Globus pallidus (tissue), 1 donor: ENCODE measurements around the gene MAP3K3.

Experiments used
- DNase-seq: peaks from one replicate; pipeline ENCODE4 v3.0.0-alpha.2; 2015; ENCODE audit warnings: low spot score

Gene MAP3K3

DNA sequence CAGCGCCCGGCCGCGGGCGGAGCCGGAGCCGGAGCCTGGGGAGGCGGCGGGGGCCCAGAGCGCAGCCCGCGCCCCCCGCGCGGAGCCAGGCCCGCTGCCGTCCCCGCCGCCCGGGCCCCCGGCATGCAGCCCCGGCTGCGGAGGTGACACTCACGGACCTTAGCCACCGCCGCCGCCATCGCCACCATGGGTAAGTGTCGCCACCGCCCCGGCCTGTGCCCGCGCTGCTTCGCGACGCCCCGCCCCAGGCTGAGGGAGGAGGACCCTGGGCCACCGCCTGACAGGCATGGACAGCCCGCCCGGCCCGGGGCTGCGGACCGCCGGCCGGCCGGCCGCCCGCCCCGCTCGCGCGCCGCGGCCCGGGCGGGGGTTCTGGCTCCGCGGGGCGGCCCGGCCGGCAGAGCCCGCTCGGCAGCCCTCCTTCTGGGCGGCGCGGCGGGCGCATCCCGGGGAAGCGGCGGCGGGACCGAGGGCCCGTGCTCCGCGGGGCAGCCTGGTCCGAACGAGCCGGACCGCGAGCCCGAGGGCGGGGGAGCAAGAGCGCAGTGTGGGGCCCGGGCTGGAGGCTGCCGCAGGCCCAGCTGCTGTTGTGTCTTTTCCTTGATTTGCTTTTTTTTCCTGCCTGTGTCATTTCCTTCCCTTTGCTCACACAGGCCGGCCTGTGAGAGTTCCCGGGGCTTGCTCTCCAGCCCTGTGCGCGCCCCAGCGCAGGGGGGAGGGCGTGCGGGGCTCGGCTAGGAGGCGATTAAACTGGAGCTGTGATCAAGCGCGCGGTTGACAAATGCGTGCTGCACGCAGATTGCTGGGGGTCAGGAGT, 565 bp downstream of the MAP3K3 start:
- DNase-seq: peak; percentile 66

DNA sequence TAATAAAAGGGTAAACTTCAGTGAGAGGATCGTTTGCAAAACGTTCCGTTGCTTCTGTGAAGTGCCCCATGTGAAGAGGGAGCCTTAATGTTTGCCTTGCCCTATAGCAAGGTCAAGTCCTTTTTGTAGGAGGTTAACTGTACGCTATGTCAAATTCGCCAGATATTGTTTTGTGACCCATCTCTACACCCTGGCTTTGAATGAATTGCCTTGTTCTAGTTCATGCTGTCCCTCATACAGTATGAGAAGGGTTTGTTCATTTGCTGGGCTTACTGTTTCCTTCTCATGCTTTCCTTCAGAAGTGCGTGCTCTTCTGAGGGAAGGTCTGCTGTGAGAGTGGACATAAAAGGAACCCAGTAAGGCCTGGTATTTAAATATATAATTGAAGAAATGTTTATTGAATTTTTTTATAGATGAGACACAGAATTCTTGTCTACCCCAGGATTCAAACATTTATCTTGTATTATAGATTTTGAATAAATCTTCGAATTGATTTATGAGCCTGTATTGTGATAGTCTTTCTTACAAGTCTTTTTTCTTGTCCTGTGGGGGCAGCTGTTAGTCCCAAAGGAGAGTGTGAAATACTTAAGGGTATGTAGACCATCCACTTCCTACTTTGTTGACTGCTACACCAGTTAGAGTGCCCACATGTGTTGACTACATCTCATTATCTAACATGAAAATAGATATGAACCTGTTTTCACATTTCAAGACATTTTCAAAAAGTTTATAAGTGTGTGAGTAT, 1.7 kb downstream of the MAP3K3 start:
- no peak for DNase-seq

DNA sequence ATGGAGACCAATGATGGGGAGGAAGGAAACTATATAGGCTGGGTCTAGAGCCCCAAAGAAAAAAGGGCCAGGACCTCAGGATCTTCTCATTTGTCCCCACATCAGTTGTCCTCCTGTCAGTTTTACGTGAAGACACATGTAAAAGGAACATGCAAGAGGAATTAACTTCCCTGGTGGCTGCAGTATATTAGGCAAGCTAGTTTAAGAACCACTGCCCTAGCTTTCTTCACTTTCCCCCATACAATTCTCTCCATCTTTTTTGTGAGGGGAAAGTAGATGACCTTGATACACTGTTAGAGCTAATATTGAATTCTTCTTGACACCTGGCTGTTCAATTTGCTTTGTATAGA, 2.3 kb downstream of the MAP3K3 start:
- no peak for DNase-seq

DNA sequence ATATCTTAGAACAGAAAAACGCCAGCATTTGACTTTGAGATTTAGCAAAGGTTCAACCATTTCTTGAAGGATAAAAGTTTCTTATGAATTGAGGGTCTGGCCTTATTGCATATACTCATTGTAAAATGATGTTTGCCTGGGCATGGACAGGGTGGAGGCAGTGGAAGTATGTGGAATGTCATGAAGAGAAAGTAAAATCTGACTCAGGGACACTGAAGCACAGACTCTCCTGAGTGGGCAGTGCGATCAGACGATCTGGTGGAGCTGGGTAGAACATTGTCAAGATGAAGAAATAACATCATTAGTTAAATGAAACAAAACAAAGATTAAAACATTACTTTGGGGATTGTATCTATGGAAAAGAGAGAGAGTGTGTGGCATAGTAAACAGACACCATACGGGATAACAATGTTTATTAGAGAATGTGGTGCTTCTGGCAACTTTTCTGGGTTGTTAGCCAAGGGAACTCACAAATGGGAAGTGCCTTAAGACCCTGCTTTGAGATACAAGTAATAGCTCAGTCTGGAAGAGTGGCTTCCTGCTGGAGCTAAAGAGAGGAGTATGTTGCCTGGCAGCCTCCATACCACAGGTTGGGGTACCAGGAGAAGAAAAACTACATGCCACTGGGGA, 4.4 kb downstream of the MAP3K3 start:
- no peak for DNase-seq

DNA sequence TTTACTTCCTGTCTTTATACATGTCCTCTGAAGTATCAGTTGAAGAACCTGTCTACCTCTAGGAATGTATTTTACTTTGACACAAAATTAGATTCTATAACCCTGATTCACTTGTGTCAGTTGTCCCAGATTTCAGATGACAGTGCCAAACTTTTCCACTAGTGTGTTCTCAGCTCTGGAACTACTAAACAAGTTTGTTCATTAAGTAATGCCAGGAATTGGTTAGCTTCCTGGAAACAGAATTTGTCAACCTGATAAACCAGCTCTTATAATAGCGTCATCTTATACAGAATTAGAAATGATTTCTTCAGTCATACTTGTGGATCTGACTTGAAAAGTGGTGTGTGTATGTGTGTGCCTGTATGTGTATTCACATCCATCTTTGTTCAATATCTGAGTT, 7.4 kb downstream of the MAP3K3 start:
- no peak for DNase-seq

DNA sequence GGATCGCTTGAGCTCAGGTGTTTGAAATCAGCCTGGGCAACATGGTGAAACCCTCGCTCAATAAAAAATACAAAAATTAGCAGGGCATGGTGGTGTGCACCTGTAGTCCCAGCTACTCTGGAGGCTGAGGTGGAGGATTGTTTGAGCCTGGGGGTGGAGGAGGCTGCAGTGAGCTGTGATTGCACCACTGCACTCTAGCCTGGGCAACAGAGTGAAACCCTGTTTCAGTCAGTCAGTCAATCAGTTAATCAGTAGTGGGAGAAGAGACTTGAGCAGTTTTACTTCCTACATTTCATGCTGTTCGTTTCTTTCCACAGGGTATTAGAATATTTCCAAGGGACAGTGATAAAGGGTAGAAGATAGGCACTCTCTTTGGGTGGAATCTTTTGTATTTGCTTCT, 8.8 kb downstream of the MAP3K3 start:
- no peak for DNase-seq

DNA sequence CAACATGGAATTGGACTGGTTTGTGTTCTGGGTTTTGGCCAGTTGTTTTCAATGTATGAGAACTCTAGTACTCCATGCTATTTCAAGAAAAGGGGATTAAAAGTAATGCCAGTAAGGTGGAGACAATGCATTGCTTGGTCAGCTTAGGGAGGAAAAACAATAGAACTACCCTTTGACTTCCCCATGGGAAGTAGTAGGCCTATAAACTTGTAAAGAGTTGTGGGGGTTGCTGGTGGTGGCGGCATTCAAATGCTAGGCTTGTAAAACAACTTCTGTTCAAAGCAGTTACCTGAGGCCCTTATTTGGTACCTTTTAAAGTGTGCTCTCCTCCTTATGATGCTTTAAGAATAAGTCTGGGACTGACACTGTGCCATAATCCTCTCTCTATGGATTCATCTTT, 9.4 kb downstream of the MAP3K3 start:
- DNase-seq: no peak

DNA sequence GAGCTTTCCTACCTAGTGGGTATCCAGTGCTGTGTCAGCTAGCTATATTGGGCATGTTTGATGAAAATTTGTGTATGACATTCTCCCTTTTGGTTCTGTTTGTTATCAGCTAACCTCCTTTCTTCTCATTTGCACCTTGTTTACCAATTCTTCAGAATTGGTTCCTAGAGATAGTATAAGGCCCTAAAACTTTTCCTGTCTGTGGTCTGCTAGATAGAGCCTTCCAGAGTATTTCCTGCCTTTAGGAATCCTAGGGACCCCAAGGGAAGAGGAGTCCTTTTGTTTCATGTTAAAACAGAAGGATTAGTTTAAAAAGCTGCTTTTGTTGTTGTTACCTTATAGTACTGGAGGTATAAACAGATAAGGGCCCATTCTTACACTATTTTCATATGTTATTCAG, 11.5 kb downstream of the MAP3K3 start:
- no peak for DNase-seq

DNA sequence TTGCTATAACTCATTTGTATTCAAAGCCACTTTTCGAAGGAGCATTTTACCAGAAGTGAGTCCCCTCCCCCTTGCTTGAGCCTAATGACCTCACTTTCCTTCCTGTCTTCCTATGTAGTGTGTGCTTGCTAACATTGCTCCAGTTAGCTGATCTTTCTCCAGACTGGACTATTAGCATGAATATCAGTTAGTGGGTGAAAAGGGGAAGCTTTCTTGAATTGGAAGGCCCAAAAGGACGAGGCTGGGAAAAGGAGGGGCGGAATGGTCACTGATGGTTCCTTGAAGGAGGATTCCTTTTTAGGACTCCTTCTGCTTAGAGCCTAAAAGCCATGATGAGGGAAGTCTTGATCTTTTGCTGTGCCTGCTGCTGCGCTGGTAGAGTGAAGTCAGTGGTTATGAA, 11.9 kb downstream of the MAP3K3 start:
- DNase-seq: no peak

DNA sequence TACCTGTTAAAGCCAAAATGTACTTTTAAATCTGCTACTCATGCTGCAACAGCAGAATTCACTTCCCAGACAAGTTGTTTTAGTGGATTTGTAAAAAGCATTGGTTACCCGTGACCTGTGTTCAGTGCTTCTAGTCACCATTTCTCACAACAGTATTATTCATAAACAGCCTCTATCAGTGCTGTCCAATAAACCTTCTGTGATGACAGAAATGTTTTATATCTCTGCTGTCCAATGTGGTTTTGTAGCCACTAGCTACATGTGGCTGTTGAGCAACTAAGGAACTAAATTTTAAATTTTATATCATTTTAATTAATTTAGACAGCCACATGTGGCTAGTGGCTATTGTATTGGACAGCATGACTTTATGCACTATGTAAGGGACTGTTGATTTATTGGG, 12.6 kb downstream of the MAP3K3 start:
- no peak for DNase-seq

DNA sequence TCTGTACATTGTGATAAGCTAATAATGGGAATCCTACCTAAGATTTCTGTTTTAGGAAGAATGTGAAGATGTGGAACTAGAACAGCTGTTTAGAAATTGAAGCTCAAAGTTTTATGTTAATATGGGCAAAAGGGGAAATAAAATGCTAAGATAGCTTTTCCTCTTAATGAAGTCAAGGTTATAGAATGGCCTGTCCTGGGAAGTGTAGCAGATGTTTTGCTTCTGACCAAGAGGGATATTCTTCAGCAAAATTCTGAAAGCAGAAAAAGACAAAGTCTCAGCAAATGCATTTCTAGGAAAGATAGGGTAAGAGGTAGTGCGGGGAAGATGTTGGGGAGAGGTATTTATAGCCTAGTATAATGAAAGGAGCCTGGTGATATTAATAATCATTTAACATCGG, 13.1 kb downstream of the MAP3K3 start:
- no peak for DNase-seq

DNA sequence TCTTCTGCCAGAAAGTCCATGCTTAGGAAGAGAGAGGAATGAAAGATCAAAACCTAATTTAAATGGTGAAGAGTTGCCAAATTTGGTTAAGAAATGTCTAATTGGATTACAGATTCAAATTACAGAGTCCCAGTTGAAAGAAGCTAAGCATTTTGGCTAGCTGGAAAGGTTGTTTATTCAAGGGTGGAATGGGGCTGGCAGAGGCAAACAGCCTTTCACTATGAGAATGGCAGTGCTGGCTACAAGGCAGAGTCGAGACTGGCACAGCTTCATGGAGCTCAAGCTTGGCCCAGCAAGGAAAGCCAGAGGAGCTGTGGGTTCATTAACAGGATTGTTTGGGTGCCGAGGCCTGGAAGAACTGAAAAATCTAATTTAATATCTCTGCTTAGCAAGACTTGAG, 13.6 kb downstream of the MAP3K3 start:
- DNase-seq: peak; percentile 70

DNA sequence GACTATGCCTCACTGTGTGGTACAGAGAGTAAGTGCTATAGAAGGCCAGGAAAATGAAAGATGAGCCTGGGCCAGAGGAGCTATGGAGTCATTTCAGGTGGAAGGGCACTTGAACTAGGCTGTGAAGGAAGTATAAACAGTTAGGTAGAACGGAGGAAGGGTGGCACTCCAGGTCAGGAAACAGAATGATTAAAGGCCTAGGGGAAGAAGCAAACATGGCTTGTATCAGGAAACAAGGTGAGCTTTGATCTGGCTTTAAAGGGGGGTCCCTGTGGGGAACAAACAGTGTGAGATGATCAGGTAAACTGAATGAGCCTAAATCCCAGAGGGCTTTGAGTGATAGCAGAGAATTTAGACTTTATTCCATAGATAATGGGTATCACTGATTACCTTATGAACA, 16.9 kb downstream of the MAP3K3 start:
- DNase-seq: no peak

DNA sequence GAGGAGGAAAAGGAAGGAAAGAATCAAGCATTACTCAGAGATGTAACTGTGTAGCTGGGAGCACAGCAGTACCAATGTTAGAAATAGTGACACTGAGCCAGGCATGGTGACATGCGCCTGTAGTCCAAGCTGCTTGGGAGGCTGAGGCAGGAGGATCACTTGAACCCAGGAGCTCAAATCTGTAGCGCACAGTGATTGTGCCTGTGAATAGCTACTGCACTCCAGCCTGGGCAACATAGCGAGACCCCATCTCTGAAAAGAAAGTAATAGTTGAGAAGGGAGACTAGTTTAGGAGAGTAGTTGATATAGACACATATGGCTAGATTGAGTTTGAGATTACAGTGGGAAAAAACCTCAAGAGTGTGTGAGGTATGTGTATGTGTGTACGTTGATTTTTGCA, 17.8 kb downstream of the MAP3K3 start:
- no peak for DNase-seq

DNA sequence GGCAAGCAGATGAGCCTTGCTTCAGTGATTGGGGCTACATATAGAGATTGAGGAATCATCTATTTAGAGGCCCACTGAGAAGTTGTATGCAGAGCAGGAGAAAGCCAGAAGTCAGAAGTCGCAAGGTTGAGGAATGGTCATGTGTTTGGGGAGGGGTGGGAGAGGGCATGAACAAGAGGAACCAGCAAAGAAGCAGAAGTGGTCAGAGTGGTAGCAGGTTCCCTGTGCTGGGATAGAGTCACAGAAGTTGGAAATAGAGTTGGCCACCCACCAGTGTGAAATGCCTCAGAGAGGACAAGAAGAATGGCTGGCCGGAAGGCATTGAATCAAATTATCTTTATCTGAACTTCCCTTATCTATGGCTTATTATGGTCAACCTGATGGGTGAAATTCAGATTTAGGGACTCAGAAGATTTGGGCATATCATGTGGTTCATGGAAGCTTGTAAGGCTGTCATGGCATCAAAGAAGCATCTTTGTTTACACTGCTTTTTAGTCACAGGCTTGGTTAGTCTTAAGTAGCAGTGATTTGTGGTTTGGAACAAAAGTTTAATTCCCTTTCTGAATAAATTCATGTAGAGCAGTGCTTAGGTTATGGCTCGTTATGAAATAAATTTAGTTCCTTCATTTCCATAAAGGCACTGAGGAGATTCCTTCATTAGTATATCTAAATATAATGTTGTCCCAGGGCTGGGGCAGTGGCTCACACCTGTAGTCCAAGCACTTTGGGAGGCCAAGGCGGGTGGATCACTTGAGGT, 19.7 kb downstream of the MAP3K3 start:
- peak; percentile 68 for DNase-seq

DNA sequence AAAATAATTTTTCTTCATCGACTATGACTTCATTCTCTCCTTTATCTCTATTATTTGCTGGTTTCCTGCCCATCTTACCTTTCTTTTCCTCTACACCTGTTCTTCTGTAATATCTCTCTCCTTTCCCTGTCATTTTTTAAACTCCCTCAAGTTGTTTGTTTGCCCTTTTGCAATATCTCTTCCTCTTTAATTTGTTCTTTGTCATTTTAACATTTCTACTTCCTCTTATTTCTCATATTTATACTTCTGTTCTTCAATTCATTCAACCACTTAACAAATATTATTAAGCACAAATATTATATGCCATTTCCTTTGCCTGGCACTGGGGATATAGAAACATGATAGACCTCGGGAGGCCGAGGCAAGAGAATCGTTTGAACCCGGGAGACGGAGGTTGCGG, 22.6 kb downstream of the MAP3K3 start:
- DNase-seq: no peak

DNA sequence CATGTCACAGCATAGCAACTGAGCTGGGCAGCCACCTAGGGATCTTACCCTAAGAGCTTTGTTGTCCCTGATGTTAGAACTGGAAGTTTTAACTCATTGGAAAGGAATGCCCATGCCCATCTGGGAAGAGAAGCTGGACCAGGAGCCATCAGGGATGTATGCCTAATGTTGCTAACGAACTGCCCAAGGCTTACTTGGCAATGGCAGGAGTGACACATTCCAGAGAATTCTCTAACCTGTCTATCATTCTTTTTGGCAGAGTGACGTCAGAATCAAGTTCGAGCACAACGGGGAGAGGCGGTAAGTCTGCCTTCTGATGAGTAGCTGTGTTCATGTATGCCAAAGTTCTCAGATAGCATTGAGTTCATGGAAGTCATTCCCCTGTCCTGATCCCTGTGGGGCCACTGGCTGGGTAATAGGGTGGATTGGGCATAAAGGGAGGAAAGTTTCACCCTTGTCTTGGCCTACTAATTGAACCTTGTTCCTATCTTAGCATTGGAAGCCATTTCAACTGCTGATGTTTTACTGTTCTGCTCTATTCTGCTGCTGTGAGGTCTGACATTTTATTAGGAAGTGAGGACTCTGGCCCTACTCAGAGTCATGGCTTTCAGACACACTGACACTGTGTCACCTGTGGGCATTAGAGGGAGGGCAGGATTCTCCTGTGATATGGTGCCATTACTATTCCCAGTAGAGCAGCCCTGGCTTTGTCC, 23.7 kb downstream of the MAP3K3 start:
- DNase-seq: no peak

DNA sequence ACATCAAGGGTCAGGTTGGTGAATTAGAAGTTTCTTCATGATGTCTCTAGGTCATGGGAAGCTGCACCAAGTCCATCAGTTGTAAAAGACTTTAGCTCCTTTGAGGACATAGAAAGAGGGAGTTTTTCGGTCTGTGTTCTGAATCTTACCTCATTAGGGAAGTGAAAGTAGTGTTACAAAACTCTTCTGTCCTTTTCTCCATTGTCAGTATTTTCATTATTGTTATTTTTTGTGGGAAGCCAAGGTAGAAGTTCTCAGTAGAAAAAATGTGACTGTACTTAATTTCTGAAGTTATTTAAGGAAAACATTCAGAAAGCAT, 24.2 kb downstream of the MAP3K3 start:
- DNase-seq: no peak

DNA sequence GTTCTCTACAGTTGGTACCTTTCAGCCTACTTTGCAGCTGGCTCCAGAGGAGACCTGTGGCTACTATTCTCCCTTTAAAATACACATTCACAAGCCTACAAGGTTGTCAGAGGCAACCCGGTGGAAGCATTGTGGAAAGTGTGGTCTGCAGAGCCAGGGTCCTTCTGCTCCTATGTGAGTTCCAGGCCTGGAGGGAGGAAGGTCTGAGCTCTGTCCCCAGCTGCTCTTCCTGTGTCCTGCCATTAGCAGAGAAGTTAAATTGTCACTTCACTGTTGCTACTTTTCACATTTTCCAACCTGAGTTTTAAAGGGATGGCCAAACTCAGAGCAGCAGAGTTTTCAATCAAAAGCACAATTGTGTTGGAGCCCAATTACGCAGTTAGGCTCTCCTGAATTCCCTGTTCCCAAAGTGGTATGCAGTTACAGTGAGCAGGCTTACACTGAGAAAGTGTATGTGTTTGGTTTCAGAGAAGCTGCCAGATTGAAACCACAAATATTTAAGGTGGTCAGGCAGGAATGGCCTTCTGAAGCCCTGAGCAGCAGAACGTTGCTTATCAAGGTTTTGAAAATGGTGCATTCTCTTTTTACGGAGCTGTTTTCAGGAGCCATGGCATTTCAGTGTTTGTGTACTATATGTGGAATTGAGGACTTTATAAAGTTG, 25.0 kb downstream of the MAP3K3 start:
- no peak for DNase-seq

DNA sequence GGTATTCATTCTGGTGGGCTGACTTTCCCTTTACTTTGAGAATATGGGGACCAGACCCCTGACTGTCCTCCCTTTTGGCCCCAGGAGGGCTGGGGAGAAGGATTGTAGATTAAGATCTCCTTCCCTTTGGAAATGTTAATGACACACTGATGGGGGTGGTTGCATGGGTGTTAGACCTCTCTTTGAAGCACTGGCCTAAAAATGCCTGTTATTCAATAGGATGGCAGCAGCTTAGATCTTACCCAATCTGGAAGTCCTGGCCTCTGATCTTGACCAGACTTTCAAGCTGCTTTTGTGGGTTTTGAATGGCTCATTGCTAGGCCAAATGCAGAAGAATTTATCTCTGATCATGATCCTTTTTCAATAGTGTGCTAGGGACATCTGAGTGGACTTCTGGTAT, 25.7 kb downstream of the MAP3K3 start:
- DNase-seq: no peak

DNA sequence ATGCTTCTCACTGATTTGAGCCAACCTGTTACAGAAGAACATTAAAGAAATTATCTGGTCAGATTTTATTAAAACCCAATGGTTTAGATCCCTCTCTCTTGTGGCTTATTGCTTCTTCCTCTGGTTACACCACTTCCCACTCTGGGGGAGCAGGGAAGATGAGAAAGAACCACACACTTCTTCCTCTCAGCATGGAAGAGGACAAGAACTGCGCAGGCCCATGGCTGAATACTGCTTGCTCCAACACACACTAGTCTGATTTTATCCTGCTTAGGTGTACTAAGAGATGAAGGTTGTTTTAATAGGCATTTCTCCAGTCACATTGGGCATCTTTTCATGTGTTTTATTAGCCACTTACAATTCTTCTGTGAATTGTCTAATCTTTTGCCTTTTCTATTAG, 27.6 kb downstream of the MAP3K3 start:
- peak; percentile 27 for DNase-seq

DNA sequence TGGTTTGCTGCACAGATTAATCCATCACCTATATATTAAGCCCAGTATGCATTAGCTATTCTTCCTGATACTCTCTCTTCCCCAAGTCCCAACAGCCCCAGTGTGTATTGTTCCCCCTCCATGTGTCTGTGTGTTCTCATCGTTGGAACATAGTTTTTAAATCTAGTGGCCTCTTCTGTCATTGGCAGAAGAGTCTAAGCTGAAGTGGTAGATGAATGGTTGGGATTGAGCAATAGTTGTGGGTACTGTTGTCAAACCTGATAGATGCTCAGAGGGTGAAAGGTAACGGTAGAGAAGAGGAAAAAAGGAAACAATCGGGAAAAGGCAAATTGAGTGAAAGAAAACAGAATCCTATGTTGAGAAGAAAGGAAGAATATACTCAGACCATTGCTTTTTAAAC, 29.9 kb downstream of the MAP3K3 start:
- DNase-seq: no peak
